Measurements from ENCODE around the gene B9D1. TPM values are rescaled to one million over a fixed set of nuclear protein-coding genes. Genes with fewer than 3 reads are reported as not detected.

The B9D1 gene
- total and polyA plus RNA-seq, 2 experiments from 2014 or later = 29.6 to 30.8 TPM

GRCh38 chr17:19368229-19368628, 5.7 kb upstream of the B9D1 start:
- WGBS (ENCODE audit: low lambda C conversion rate, missing lambda C conversion rate) = 88% methylated on average over 4 of the region's 4 CpGs
- H4K20me1 ChIP-seq (ENCODE audit: insufficient read depth, poor library complexity, severe bottlenecking) = no peaks in the 10 kb centered on the region
- H3K4me1 ChIP-seq (ENCODE audit: insufficient read depth) = peaks cover 4% of the 10 kb centered on the region
- H3K27ac ChIP-seq = no peak overlapping the region
- H3K9me2 ChIP-seq (replicated peaks; ENCODE audit: insufficient read depth) = no peaks in the 10 kb centered on the region
- H3K4me3 ChIP-seq = no peak overlapping the region
- no peak for DNase-seq (ENCODE audit: low spot score)
- no peak overlapping the region for H2AFZ ChIP-seq
- no peaks in the 10 kb centered on the region for H3K79me2 ChIP-seq
- no peaks in the 10 kb centered on the region for H3K9me3 ChIP-seq (ENCODE audit: low read depth)
- H3K36me3 ChIP-seq (replicated peaks; ENCODE audit: insufficient read depth, low read depth) = no peaks in the 10 kb centered on the region
- H3K27me3 ChIP-seq = no peaks in the 10 kb centered on the region
- TF ChIP-seq EZH2phosphoT487 (IDR thresholded peaks at IDR 0.05; ENCODE audit: low read depth, severe bottlenecking, unreplicated experiment) (no peak), CTCF (IDR thresholded peaks at IDR 0.05; ENCODE audit: poor library complexity) (no peak), EZH2 (IDR thresholded peaks at IDR 0.05; ENCODE audit: borderline replicate concordance) (no peak)
- H3K4me2 ChIP-seq = no peak overlapping the region

DNA sequence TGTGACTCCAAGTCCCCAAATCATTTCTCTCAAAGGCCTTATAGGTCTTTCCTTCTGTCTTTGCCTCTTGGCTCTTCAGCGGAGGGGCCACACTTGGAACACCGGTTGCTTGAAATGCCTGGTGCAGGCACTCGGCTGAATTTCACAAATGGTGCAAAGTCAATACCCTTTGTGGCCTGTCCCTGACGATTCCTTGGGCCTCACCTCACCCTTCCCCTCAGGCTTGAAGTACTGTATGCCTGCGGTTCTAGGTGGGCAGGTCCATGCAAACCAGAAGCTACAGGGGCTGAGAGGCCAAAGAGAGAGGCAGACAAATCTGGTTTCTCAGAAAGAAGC, 4.1 kb upstream of the B9D1 start:
- TF ChIP-seq EZH2 (IDR thresholded peaks at IDR 0.05; ENCODE audit: borderline replicate concordance) (no peak), EZH2phosphoT487 (IDR thresholded peaks at IDR 0.05; ENCODE audit: low read depth, severe bottlenecking, unreplicated experiment) (no peak), CTCF (IDR thresholded peaks at IDR 0.05; ENCODE audit: poor library complexity) (no peak)
- H3K9me3 ChIP-seq (ENCODE audit: low read depth) = no peaks in the 10 kb centered on the region
- no peaks in the 10 kb centered on the region for H3K36me3 ChIP-seq (replicated peaks; ENCODE audit: insufficient read depth, low read depth)
- H2AFZ ChIP-seq = no peak overlapping the region
- H3K79me2 ChIP-seq = peaks cover 5% of the 10 kb centered on the region
- H3K4me1 ChIP-seq (ENCODE audit: insufficient read depth) = peaks cover 11% of the 10 kb centered on the region
- H3K4me3 ChIP-seq = no peak overlapping the region
- H3K9me2 ChIP-seq (replicated peaks; ENCODE audit: insufficient read depth) = no peaks in the 10 kb centered on the region
- WGBS (ENCODE audit: low lambda C conversion rate, missing lambda C conversion rate) = 93% methylated on average over 5 of the region's 5 CpGs
- H3K4me2 ChIP-seq = no peak overlapping the region
- no peak for DNase-seq (ENCODE audit: low spot score)
- H4K20me1 ChIP-seq (ENCODE audit: insufficient read depth, poor library complexity, severe bottlenecking) = no peaks in the 10 kb centered on the region
- H3K27ac ChIP-seq = no peak overlapping the region
- no peaks in the 10 kb centered on the region for H3K27me3 ChIP-seq

DNA sequence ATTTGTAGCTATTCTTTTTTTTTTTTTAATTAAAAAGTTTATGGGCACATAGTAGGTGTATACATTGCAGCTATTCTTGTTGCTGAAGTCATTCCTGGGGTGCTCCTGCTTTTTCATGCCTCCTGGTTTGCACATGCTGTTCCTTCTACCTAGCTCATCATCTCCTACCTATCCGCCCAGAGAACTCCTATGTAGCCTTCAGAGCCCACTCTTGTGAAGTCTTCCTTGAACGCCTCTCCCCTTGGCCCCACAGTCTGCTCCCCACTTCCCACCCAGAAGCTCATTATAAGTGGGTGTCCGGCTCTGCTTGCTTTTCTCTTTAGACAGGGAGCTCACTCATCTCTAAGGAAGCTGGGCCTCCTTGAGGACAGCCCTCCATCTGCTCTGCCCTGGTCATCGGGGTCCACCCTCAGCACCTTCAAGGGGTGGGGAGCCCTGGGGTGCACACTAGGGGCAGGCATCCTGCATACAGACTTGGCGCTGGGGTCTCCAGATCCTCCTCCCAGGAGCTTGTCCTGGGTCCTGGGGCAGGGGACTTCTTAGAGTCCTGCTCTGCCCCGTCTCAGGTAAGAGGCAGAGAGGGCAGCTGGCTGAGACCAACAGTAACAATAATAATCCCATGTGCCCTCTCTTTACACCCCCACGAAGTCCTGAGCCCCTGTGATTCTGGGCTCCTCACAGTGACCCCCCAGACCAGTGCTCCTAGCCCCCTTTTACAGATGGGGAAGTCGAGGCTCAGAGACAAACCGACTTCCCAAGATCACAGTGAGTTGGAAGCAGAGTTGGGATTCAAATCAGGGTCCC, 3.5 kb upstream of the B9D1 start:
- H3K9me2 ChIP-seq (replicated peaks; ENCODE audit: insufficient read depth) = no peaks in the 10 kb centered on the region
- no peak for TF ChIP-seq EZH2 (IDR thresholded peaks at IDR 0.05; ENCODE audit: borderline replicate concordance)
- no peak for TF ChIP-seq EZH2phosphoT487 (IDR thresholded peaks at IDR 0.05; ENCODE audit: low read depth, severe bottlenecking, unreplicated experiment)
- no peak for TF ChIP-seq CTCF (IDR thresholded peaks at IDR 0.05; ENCODE audit: poor library complexity)
- no peak overlapping the region for H2AFZ ChIP-seq
- no peak for DNase-seq (ENCODE audit: low spot score)
- H3K4me3 ChIP-seq = no peak overlapping the region
- no peaks in the 10 kb centered on the region for H3K36me3 ChIP-seq (replicated peaks; ENCODE audit: insufficient read depth, low read depth)
- peaks cover 7% of the 10 kb centered on the region for H3K79me2 ChIP-seq
- WGBS (ENCODE audit: low lambda C conversion rate, missing lambda C conversion rate) = 93% methylated on average over 9 of the region's 9 CpGs
- no peak overlapping the region for H3K27ac ChIP-seq
- no peaks in the 10 kb centered on the region for H4K20me1 ChIP-seq (ENCODE audit: insufficient read depth, poor library complexity, severe bottlenecking)
- H3K4me1 ChIP-seq (ENCODE audit: insufficient read depth) = peaks cover 12% of the 10 kb centered on the region
- no peak overlapping the region for H3K4me2 ChIP-seq
- no peaks in the 10 kb centered on the region for H3K9me3 ChIP-seq (ENCODE audit: low read depth)
- no peaks in the 10 kb centered on the region for H3K27me3 ChIP-seq
